ENCODE results near the gene CRACDL. TPM values are rescaled to one million over a fixed set of nuclear protein-coding genes. Genes with fewer than 3 reads are reported as not detected.
A peak's percentile ranks its signal among the peaks of the same experiment; 100 is the strongest.

Gene CRACDL
- total RNA-seq, 2 experiments from 2014 or later = 0.36 to 1.5 TPM

GRCh38 chr2:98761909-98762308 is 174.1 kb downstream of the CRACDL start:
- H3K36me3 Mint-ChIP-seq (ENCODE audit: low read depth) = peaks cover 6% of the 10 kb centered on the region
- ATAC-seq (ENCODE audit: poor library complexity) (no peak), DNase-seq (no peak)
- H3K9me3 ChIP-seq (ENCODE audit: control insufficient read depth in 1 of 2, insufficient read depth in 1 of 2, low read length in 2 of 2) = no peaks in the 10 kb centered on the region
- H3K27ac ChIP-seq (ENCODE audit: low read depth in 1 of 2, low read length in 2 of 2) = peak overlapping the region; percentile 26 to 68
- ChIA-PET POLR2A (interaction anchor here (0.7 to 6.1 kb wide), 5 partner anchors 9 to 102 kb away, joined by 3 to 129 read pairs (median 5); partner anchors contain the start of gene MGAT4A), CTCF (interaction anchor here (0.6 to 2.2 kb wide), 3 partner anchors 10 to 113 kb away, joined by 4 to 8 read pairs (median 5); partner anchors contain the start of gene MGAT4A)
- H3K4me3 Mint-ChIP-seq = no peak overlapping the region
- no peaks in the 10 kb centered on the region for H3K27me3 ChIP-seq (ENCODE audit: control insufficient read depth in 1 of 2, insufficient read depth in 2 of 2, low read length in 2 of 2)
- no peaks in the 10 kb centered on the region for H3K27me3 Mint-ChIP-seq
- H3K9me3 Mint-ChIP-seq = no peaks in the 10 kb centered on the region
- H3K4me3 ChIP-seq (ENCODE audit: low read length) = no peak overlapping the region
- peaks cover 88% of the 10 kb centered on the region for H3K4me1 Mint-ChIP-seq (ENCODE audit: low read depth)
- intact Hi-C loops (cut with DNase I, micrococcal nuclease) = loop anchor here in 1 of 2 experiments (1.0 to 2.0 kb wide), 2 partner anchors 9 to 17 kb away; no protein-coding TSS in a partner anchor
- peak overlapping the region; percentile 94 for H3K27ac Mint-ChIP-seq
- TF ChIP-seq CTCF (IDR thresholded peaks at IDR 0.05) = no peak
- no peaks in the 10 kb centered on the region for H3K36me3 ChIP-seq (ENCODE audit: insufficient read depth, low read length)
- peaks cover 71% of the 10 kb centered on the region for H3K4me1 ChIP-seq (ENCODE audit: insufficient read depth, low read length)

- Histone ChIP-seq H3K27me3 (ENCODE audit: control insufficient read depth in 1 of 2, insufficient read depth in 2 of 2, low read length in 2 of 2) (no peaks in the 10 kb centered on the region), H3K4me3 (ENCODE audit: low read length) (no peak overlapping the region), H3K27ac (ENCODE audit: low read depth in 1 of 2, low read length in 2 of 2) (peak overlapping the region; percentile 26 to 68), H3K9me3 (ENCODE audit: control insufficient read depth in 1 of 2, insufficient read depth in 1 of 2, low read length in 2 of 2) (no peaks in the 10 kb centered on the region), H3K4me1 (ENCODE audit: insufficient read depth, low read length) (peaks cover 71% of the 10 kb centered on the region), H3K36me3 (ENCODE audit: insufficient read depth, low read length) (no peaks in the 10 kb centered on the region)
- CTCF ChIA-PET = interaction anchor here (0.6 to 2.2 kb wide), 3 partner anchors 10 to 112 kb away, joined by 4 to 8 read pairs (median 5); partner anchors contain the start of gene MGAT4A
- ATAC-seq (ENCODE audit: poor library complexity) (peak; percentile 55), DNase-seq (peak; percentile 37 to 85 (median 66))
- intact Hi-C loops (cut with DNase I, micrococcal nuclease) = loop anchor here in 1 of 2 experiments (1.0 to 2.0 kb wide), 2 partner anchors 10 to 17 kb away; no protein-coding TSS in a partner anchor
- POLR2A ChIA-PET = interaction anchor here (0.7 to 6.1 kb wide), 5 partner anchors 9 to 101 kb away, joined by 3 to 129 read pairs (median 5); partner anchors contain the start of gene MGAT4A
- no peaks in the 10 kb centered on the region for H3K9me3 Mint-ChIP-seq
- peak overlapping the region; percentile 47 for H3K4me3 Mint-ChIP-seq
- peaks cover 88% of the 10 kb centered on the region for H3K4me1 Mint-ChIP-seq (ENCODE audit: low read depth)
- peaks cover 6% of the 10 kb centered on the region for H3K36me3 Mint-ChIP-seq (ENCODE audit: low read depth)
- no peaks in the 10 kb centered on the region for H3K27me3 Mint-ChIP-seq
- H3K27ac Mint-ChIP-seq = peak overlapping the region; percentile 94
- TF ChIP-seq CTCF (IDR thresholded peaks at IDR 0.05) = no peak
Measured at GRCh38 chr2:98761267-98761781, 174.7 kb downstream of the CRACDL start.

GRCh38 chr2:98759827-98760625 is 176.0 kb downstream of the CRACDL start:
- peak overlapping the region; percentile 7 to 75 for H3K27ac ChIP-seq (ENCODE audit: low read depth in 1 of 2, low read length in 2 of 2)
- ChIA-PET CTCF (interaction anchor here (0.6 to 2.7 kb wide), 5 partner anchors 11 to 279 kb away, joined by 3 to 11 read pairs (median 4); no protein-coding TSS in a partner anchor), POLR2A (interaction anchor here (0.6 to 6.1 kb wide), 8 partner anchors 11 to 142 kb away, joined by 3 to 129 read pairs (median 8); partner anchors contain the start of gene MGAT4A)
- intact Hi-C loops (cut with DNase I, micrococcal nuclease) = loop anchor here in 1 of 2 experiments (2.0 kb wide), 2 partner anchors 15 to 31 kb away; no protein-coding TSS in a partner anchor
- H3K9me3 ChIP-seq (ENCODE audit: control insufficient read depth in 1 of 2, insufficient read depth in 1 of 2, low read length in 2 of 2) = no peaks in the 10 kb centered on the region
- Mint-ChIP-seq H3K4me3 (peak overlapping the region; percentile 38), H3K27ac (peak overlapping the region; percentile 94), H3K27me3 (no peaks in the 10 kb centered on the region), H3K4me1 (ENCODE audit: low read depth) (peaks cover 88% of the 10 kb centered on the region), H3K9me3 (no peaks in the 10 kb centered on the region), H3K36me3 (ENCODE audit: low read depth) (no peaks in the 10 kb centered on the region)
- H3K36me3 ChIP-seq (ENCODE audit: insufficient read depth, low read length) = no peaks in the 10 kb centered on the region
- peaks cover 68% of the 10 kb centered on the region for H3K4me1 ChIP-seq (ENCODE audit: insufficient read depth, low read length)
- ATAC-seq (ENCODE audit: poor library complexity) (no peak), DNase-seq (peak in 2 of 14 experiments; percentile 33 to 36)
- no peak overlapping the region for H3K4me3 ChIP-seq (ENCODE audit: low read length)
- TF ChIP-seq CTCF (IDR thresholded peaks at IDR 0.05) = no peak
- H3K27me3 ChIP-seq (ENCODE audit: control insufficient read depth in 1 of 2, insufficient read depth in 2 of 2, low read length in 2 of 2) = no peaks in the 10 kb centered on the region

Data from CD4-positive, alpha-beta T cell (primary cell).